IPS DF 6.9 (cell line): Measurements from ENCODE around the gene ASB10.

Source experiments
- DNase-seq: peaks from one replicate; pipeline ENCODE4 v3.0.0-alpha.2; 2013; ENCODE audit warnings: low read depth, low spot score
- H3K27ac ChIP-seq: one replicate; pipeline ENCODE4 v1.5.1; 2013; ENCODE audit warnings: low read length, control low read depth
- H3K27me3 ChIP-seq: 2 replicates; pipeline ENCODE4 v1.6.1; 2013; ENCODE audit warnings: mild to moderate bottlenecking, low read length; ENCODE audit not compliant: control insufficient read depth, insufficient read depth
- H3K36me3 ChIP-seq: 2 replicates; pipeline ENCODE4 v1.6.1; 2013; ENCODE audit warnings: low read length; ENCODE audit not compliant: control insufficient read depth, insufficient read depth
- H3K4me1 ChIP-seq: 2 replicates; pipeline ENCODE4 v1.6.1; 2013; ENCODE audit warnings: low read length; ENCODE audit not compliant: control insufficient read depth, insufficient read depth
- H3K4me3 ChIP-seq: 2 replicates; pipeline ENCODE4 v1.5.1; 2013; ENCODE audit warnings: mild to moderate bottlenecking, low read length
- H3K9me3 ChIP-seq: 2 replicates; pipeline ENCODE4 v1.6.1; 2013; ENCODE audit warnings: low read length, inconsistent platforms; ENCODE audit not compliant: control insufficient read depth, insufficient read depth
- WGBS: extraction: QIAGEN DNeasy Blood & Tissue Kit; methylation state at CpG from one replicate; pipeline ENCODE4 v1.1.7; 2013; ENCODE audit warnings: mixed read lengths, missing lambda C conversion rate; ENCODE audit not compliant: insufficient read length, insufficient coverage; 5-methylcytosine and 5-hydroxymethylcytosine counted together

ASB10 gene

DNA sequence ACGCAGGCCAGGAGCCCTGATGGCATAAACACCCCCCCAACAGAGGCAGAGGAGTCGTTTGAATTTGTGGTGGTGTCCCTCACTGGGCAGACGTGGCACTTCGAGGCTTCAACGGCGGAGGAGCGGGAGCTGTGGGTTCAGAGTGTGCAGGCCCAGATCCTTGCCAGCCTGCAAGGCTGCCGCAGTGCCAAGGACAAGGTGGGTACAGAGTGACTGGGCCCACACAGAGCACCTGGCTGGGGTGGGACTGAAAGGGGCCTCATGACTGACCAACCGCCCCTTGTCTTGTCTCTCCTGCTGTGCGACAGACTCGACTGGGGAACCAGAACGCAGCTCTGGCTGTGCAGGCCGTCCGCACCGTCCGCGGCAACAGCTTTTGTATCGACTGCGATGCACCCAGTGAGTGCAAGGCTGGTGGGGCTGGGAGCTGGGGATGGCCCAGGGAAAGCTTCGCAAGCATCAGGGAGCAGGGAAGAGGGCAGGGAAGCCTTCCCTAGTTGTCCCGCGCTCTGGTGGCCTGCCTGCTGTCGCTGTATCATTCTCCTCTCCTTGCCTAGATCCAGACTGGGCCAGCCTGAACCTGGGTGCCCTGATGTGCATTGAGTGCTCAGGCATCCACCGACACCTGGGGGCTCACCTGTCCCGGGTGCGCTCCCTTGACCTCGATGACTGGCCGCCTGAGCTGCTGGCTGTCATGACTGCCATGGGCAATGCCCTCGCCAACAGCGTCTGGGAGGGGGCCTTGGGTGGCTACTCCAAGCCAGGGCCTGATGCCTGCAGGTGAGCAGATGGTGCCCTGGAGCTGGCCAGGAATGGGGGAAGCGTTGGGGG is 45.0 kb downstream of the ASB10 start:
- no CpG with 5 or more reads among the region's 31 CpGs for WGBS
- no peaks in the 10 kb centered on the region for H3K27me3 ChIP-seq
- DNase-seq, result no peak
- H3K4me3 ChIP-seq, result no peak overlapping the region
- peaks cover 14% of the 10 kb centered on the region; the same call in 1 of the 2 replicates for H3K36me3 ChIP-seq
- no peak overlapping the region for H3K27ac ChIP-seq
- H3K9me3 ChIP-seq, result no peaks in the 10 kb centered on the region
- H3K4me1 ChIP-seq, result peaks cover 9% of the 10 kb centered on the region

DNA sequence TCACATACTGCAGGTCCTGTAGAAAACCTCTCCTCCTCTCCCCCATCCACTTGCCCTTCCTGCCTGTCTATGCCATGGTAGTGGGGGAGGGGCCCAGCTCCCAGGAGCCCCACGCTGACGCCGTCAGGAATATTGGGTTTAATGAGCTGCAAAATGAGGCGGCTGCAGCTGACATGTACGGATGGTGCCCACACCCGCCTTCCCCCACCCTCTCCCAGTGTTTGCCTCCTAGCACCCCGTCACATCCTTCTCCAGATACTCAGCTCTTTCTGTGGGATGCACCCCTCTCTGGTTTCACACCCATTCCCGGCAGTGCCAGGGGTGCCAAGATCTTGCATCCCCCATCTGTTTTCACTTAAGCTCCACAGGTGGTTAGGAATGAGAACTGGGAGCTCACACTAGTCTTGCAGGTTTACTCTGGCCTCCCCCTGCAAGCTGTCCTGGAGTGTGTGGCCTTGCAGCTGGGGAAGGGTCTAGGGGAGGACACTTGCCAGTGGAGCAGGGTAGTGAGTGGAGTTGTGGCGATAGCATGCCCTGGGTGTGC is 45.7 kb downstream of the ASB10 start:
- Histone ChIP-seq H3K4me1 (peaks cover 9% of the 10 kb centered on the region), H3K36me3 (peaks cover 14% of the 10 kb centered on the region; the same call in 1 of the 2 replicates), H3K27ac (no peak overlapping the region), H3K27me3 (no peaks in the 10 kb centered on the region), H3K4me3 (no peak overlapping the region), H3K9me3 (no peaks in the 10 kb centered on the region)
- no CpG with 5 or more reads among the region's 9 CpGs for WGBS
- DNase-seq, result no peak

- Histone ChIP-seq H3K36me3 (peaks cover 14% of the 10 kb centered on the region; the same call in 1 of the 2 replicates), H3K27me3 (no peaks in the 10 kb centered on the region), H3K27ac (no peak overlapping the region), H3K4me1 (peaks cover 9% of the 10 kb centered on the region), H3K4me3 (no peak overlapping the region), H3K9me3 (no peaks in the 10 kb centered on the region)
- no CpG with 5 or more reads among the region's 7 CpGs for WGBS
- no peak for DNase-seq
Measured at GRCh38 chr7:151140826-151141225, 46.2 kb downstream of the ASB10 start.

DNA sequence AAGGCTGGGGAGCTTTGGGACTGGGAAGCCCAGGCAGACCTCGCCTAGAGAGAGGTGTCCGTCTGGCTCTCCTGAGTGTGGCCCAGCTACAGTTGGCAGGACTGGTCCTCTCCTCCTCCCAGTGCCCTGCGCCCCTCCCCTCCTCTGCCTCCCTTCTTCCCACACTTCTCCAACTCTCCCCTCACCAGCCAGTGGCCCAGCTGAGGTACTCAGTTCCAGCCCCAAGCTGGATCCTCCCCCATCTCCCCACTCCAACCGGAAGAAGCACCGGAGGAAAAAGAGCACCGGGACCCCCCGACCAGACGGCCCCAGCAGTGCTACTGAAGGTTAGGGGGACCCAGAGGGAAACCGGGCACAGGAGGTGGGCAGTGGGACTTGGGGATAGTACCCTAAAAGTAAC is 47.3 kb downstream of the ASB10 start:
- Histone ChIP-seq H3K27ac (no peak overlapping the region), H3K36me3 (peaks cover 17% of the 10 kb centered on the region; the same call in 1 of the 2 replicates), H3K9me3 (no peaks in the 10 kb centered on the region), H3K27me3 (no peaks in the 10 kb centered on the region), H3K4me1 (peaks cover 9% of the 10 kb centered on the region), H3K4me3 (no peak overlapping the region)
- no peak for DNase-seq
- WGBS, result no CpG with 5 or more reads among the region's 9 CpGs

GRCh38 chr7:151139071-151139790 is 47.8 kb downstream of the ASB10 start:
- Histone ChIP-seq H3K4me3 (no peak overlapping the region), H3K27ac (no peak overlapping the region), H3K4me1 (peaks cover 7% of the 10 kb centered on the region; the same call in 1 of the 2 replicates), H3K9me3 (no peaks in the 10 kb centered on the region), H3K27me3 (no peaks in the 10 kb centered on the region), H3K36me3 (peaks cover 17% of the 10 kb centered on the region; the same call in 1 of the 2 replicates)
- no peak for DNase-seq
- WGBS, result no CpG with 5 or more reads among the region's 18 CpGs

DNA sequence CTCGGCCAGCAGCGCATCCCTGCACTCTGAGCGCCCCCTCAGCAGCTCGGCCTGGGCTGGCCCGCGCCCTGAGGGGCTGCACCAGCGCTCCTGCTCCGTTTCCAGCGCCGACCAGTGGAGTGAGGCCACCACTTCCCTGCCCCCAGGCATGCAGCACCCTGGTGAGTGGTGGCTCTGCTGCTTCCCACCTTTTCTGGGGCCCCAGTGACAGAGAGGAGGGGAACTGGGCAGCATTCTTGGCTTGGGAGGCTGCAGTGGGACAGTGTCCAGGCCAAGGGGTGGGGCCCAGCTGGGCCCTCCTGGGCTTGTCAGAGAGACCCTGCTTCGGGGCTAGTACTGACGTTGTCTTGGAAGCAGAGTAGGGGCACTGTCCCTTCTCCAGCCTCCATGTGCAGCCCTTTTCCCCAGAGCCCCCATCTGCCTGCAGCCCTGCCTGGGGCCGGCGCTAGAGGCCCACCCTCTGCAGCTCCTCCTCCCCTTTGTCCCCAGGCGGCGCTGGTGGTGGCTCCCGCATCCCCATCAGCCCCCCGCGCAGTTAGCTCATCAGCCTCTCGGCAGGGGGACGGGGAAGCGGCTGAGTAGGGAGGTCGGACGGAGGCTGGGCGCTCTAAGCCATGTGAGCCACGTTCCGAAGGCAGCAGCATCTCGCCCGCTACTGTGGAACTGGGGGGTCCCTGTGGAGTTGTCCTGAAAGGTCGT is 48.7 kb downstream of the ASB10 start:
- no peak for DNase-seq
- Histone ChIP-seq H3K9me3 (no peaks in the 10 kb centered on the region), H3K36me3 (peaks cover 12% of the 10 kb centered on the region; the same call in 1 of the 2 replicates), H3K27me3 (no peaks in the 10 kb centered on the region), H3K4me1 (peaks cover 7% of the 10 kb centered on the region; the same call in 1 of the 2 replicates), H3K27ac (no peak overlapping the region), H3K4me3 (no peak overlapping the region)
- no CpG with 5 or more reads among the region's 30 CpGs for WGBS

DNA sequence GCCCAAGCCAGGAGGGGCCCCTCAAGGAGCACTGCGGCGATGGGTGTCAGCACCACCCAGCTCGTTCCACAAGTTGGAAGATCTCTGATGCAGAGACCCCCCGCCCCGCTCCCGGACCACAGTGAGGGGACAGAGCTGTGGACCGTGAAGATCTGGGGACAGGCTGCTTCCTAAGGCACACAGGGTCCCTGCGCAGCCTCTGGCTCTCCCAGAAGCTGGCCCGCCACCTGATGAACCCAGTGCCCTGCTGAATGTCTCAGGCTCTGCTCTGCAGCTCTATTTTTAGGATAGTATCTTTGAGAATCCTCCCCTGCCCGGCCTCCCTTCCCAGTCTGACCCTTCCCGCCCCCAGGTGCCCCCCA is 49.3 kb downstream of the ASB10 start:
- no CpG with 5 or more reads among the region's 11 CpGs for WGBS
- peaks cover 11% of the 10 kb centered on the region; the same call in 1 of the 2 replicates for H3K36me3 ChIP-seq
- H3K4me3 ChIP-seq, result no peak overlapping the region

GRCh38 chr7:151137076-151137675 is 49.9 kb downstream of the ASB10 start:
- peaks cover 5% of the 10 kb centered on the region; the same call in 1 of the 2 replicates for H3K4me1 ChIP-seq
- H3K36me3 ChIP-seq, result peaks cover 10% of the 10 kb centered on the region; the same call in 1 of the 2 replicates
- WGBS, result no CpG with 5 or more reads among the region's 22 CpGs
- H3K9me3 ChIP-seq, result no peaks in the 10 kb centered on the region
- no peak overlapping the region for H3K27ac ChIP-seq
- no peaks in the 10 kb centered on the region for H3K27me3 ChIP-seq
- H3K4me3 ChIP-seq, result no peak overlapping the region
- no peak for DNase-seq

More for the DNA sequence above, 49.3 kb downstream of the ASB10 start:
- no peak overlapping the region for H3K27ac ChIP-seq
- no peaks in the 10 kb centered on the region for H3K27me3 ChIP-seq
- no peaks in the 10 kb centered on the region for H3K9me3 ChIP-seq
- no peak for DNase-seq
- peaks cover 7% of the 10 kb centered on the region; the same call in 1 of the 2 replicates for H3K4me1 ChIP-seq

DNA sequence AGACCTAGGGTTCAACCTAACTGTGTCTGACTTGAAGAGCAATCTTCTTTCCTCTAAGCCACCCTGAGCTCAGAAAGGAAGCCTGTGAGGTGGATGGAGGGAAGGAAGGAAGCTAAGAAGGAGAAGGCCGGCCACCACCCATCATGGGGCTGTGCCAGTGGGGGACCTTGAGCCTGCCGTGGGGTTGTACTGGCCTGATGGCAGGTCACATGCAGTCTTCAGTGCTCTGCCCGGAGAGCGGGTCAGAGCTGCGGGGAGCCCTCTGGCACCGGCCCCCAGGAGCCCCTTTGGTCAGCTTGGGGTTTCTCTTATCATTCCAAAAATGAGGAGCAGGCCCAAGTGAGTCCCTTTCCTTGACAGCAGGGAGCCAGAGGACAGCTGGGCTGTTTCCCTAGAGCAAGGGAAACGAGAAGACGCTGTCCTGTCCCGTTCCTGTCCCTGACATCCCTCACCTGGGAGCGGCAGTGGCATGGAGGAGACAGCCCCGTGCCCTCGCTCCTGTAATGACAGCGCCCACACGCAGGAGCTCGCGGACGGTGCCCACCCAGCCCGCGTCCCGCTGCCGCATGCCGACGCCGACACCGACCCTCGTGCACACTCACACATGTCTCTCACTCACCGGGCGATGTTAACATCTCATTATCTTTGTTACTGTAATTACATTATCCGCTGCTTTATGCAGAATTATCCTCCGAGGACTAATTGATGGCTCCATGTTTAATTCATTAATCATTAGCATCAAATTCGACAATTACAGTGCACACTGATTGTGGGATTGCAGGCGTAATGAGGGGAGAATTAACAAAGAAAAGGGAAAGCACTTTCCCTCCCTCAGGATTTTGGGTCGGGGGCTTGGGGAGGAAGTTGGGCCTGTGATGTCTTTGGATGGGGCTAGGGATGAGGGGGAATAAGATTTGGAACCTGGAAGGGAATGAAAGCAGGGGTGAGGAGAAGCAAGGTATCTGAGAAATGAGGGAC is 50.9 kb downstream of the ASB10 start:
- Histone ChIP-seq H3K36me3 (peaks cover 5% of the 10 kb centered on the region; the same call in 1 of the 2 replicates), H3K9me3 (no peaks in the 10 kb centered on the region), H3K27ac (no peak overlapping the region), H3K27me3 (no peaks in the 10 kb centered on the region), H3K4me3 (no peak overlapping the region), H3K4me1 (peaks cover 2% of the 10 kb centered on the region; the same call in 1 of the 2 replicates)
- DNase-seq, result no peak
- WGBS, result no CpG with 5 or more reads among the region's 33 CpGs
